Muscle of leg (tissue), 11 donors: Measurements from ENCODE around the gene COX5A. TPM values are rescaled to one million over a fixed set of nuclear protein-coding genes. Genes with fewer than 3 reads are reported as not detected.
A peak's percentile ranks its signal among the peaks of the same experiment; 100 is the strongest.

Experiments
- DNase-seq: peaks from one replicate; pipeline ENCODE4 v3.0.0; 2013
- H3K27ac ChIP-seq: one replicate; pipeline ENCODE4 v1.5.1; 2013; ENCODE audit warnings: mild to moderate bottlenecking, low read length, control low read depth
- H3K27me3 ChIP-seq: one replicate; pipeline ENCODE4 v1.6.1; 2013; ENCODE audit warnings: low read length; ENCODE audit not compliant: control insufficient read depth, insufficient read depth
- H3K36me3 ChIP-seq: one replicate; pipeline ENCODE4 v1.6.1; 2013; ENCODE audit warnings: low read length; ENCODE audit not compliant: control insufficient read depth, insufficient read depth
- H3K4me1 ChIP-seq: one replicate; pipeline ENCODE4 v1.6.1; 2013; ENCODE audit warnings: low read length; ENCODE audit not compliant: control insufficient read depth, insufficient read depth
- H3K4me3 ChIP-seq: one replicate; pipeline ENCODE4 v1.5.1; 2013; ENCODE audit warnings: low read length, control low read depth
- H3K9me3 ChIP-seq: replicated peaks from 2 replicates; pipeline ENCODE4 v1.6.1; 2013; ENCODE audit warnings: low read depth, low read length; ENCODE audit not compliant: control insufficient read depth
- WGBS: methylation state at CpG from one replicate; pipeline ENCODE4 v1.1.5; 2013; ENCODE audit warnings: missing lambda C conversion rate; ENCODE audit not compliant: insufficient coverage; 5-methylcytosine and 5-hydroxymethylcytosine counted together
- polyA plus RNA-seq, 8 donors: library from polyadenylated mRNA; unstranded; fragments of 120-200 nt; gene quantifications; one replicate each; pipeline versions ENCODE4 v1.2.1 to v1.2.3, GENCODE V29; 2013; ENCODE audit warnings: inconsistent platforms in 1 of 8, low replicate concordance in 1 of 8; ENCODE audit not compliant: insufficient read length in 8 of 8, insufficient read depth in 1 of 8
- total RNA-seq: library from RNA; stranded (reverse); fragments of 120-200 nt; gene quantifications from one replicate; pipeline ENCODE4 v1.2.4, GENCODE V29; 2013

Gene COX5A
- total and polyA plus RNA-seq, 9 donors = 64.1 to 278 (median 229) TPM

- no peak for DNase-seq
- Histone ChIP-seq H3K27ac (no peak overlapping the region), H3K36me3 (no peaks in the 10 kb centered on the region), H3K9me3 (peaks cover 2% of the 10 kb centered on the region), H3K27me3 (no peaks in the 10 kb centered on the region), H3K4me1 (no peaks in the 10 kb centered on the region), H3K4me3 (no peak overlapping the region)
- 89% methylated on average over 4 of the region's 6 CpGs for WGBS
Measured at GRCh38 chr15:74882528-74882927, 55.3 kb downstream of the COX5A start.

GRCh38 chr15:74878273-74878672, 59.6 kb downstream of the COX5A start:
- peaks cover 3% of the 10 kb centered on the region for H3K4me1 ChIP-seq
- H3K9me3 ChIP-seq = peaks cover 2% of the 10 kb centered on the region
- H3K4me3 ChIP-seq = no peak overlapping the region
- H3K36me3 ChIP-seq = no peaks in the 10 kb centered on the region
- no peak overlapping the region for H3K27ac ChIP-seq
- DNase-seq = no peak
- WGBS = no CpG with 5 or more reads among the region's 4 CpGs
- H3K27me3 ChIP-seq = no peaks in the 10 kb centered on the region

- Histone ChIP-seq H3K36me3 (peaks cover 7% of the 10 kb centered on the region), H3K4me1 (peaks cover 30% of the 10 kb centered on the region), H3K4me3 (peak overlapping the region; percentile 81), H3K27me3 (no peaks in the 10 kb centered on the region), H3K27ac (peak overlapping the region; percentile 52), H3K9me3 (no peaks in the 10 kb centered on the region)
- 19% methylated on average over 12 of the region's 16 CpGs for WGBS
- DNase-seq = no peak
Measured at GRCh38 chr15:74873756-74874424, 64.0 kb downstream of the COX5A start.

DNA sequence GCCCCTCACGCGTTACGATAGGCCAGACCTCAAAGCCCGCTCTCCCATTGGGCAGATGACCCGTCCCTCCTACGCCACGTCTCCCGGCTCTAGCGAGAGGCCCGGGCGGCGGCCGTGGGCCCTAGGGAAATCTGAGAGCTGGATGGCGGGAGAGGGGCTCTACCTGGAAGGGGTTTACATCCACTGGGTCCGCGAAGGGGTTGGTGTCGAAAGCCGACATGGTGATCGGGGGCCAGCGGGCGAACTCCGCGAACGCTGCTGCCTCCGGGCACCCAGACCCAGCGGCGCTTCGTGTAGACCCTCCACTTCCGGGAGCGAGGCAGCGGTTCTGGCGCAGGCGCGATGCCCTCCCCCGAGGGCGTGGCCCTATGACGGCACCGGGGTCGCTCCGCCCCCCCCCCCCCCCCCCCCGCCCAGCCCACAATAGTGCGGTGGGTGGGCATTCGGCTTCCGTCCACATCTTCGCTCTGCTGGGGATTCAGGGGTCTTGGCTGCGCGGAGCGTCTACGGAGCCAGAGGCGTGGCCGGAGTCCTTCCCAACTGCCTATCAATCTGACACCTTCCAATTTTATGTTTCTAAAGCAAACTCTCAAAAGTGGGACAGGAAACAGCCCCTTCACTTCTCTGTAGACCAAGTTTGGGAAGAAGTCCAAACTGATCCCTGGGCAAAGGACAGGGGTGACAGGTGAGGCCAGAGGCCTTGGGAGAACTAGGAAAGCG, 64.7 kb downstream of the COX5A start, which contains the start of gene SCAMP2:
SCAMP2 (minus strand) TSS at position 330 of the 720 bp plus-strand sequence; CDS start at position 220, 110 bp downstream.
- Histone ChIP-seq H3K4me3 (peak within 1 kb of the TSS; percentile 81), H3K36me3 (peaks cover 11% of the 10 kb centered on the region), H3K27me3 (no peaks in the 10 kb centered on the region), H3K4me1 (peaks cover 37% of the 10 kb centered on the region), H3K9me3 (no peaks in the 10 kb centered on the region), H3K27ac (peak within 1 kb of the TSS; percentile 96)
- peak; percentile 99 for DNase-seq
- under 1% methylated on average over 35 of the region's 52 CpGs for WGBS

DNA sequence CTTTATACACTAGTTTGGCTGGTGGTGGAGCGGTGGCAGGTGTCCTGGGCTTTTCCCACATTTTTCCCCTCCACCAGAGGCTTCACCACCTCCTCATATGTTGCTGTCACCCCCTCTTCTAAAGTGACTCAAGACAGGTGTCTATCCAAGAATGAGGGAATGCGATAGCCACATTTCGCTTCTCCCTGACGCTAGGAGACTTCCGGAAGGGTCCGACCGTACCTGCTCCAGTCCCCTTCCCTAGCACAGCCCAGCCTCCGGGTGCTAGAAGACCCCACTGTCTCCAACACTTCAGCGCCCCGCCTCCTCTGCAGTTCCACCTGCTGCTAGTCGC, 65.2 kb downstream of the COX5A start:
- Histone ChIP-seq H3K36me3 (peaks cover 13% of the 10 kb centered on the region), H3K4me3 (peak overlapping the region; percentile 81), H3K27ac (peak overlapping the region; percentile 96), H3K4me1 (peaks cover 40% of the 10 kb centered on the region), H3K27me3 (no peaks in the 10 kb centered on the region), H3K9me3 (no peaks in the 10 kb centered on the region)
- 0% methylated on average over 9 of the region's 11 CpGs for WGBS
- DNase-seq = no peak

DNA sequence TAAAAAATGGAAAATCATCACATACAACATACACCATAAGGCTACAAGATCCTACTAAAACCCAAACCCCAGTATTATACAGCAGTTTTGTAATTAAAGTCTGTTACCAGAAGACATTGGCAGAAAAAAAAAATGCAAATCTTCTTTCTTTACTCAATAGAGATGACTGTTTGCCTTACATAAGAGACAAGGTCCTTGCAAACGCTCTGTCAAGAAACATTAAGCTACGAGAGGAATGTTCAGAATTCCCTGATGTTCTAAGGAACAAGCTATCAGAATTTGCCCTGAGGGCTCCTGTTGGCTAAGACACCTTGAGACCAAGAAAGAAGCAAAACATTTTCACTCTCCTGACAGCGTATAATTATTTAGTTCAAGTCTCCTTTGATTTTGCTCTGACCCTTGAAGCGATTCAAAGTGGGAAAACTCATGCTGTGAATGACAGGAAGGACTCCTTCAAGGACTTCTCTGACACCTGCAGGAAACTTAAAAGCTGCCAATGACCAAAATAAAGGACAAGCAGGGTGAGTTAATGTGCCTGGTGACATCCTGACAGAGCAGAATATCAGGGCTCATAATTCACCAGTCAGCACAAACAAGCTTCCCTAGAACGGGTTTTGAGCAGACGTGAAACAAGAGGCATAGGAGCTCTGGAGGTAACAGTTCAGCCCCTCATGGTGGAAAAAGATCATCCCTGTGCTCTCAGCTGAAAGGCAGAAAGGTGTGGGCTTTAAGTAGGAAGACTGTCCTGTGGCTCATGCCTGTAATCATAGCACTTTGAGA, 67.2 kb downstream of the COX5A start:
- WGBS = 33% methylated on average over 3 of the region's 6 CpGs
- Histone ChIP-seq H3K9me3 (no peaks in the 10 kb centered on the region), H3K4me1 (peaks cover 46% of the 10 kb centered on the region), H3K36me3 (peaks cover 17% of the 10 kb centered on the region), H3K27ac (peak overlapping the region; percentile 83), H3K4me3 (no peak overlapping the region), H3K27me3 (no peaks in the 10 kb centered on the region)
- peak; percentile 47 for DNase-seq

Other genes with a start within 250 kb of the COX5A start
- 11.0 TPM for gene EDC3, start 242.0 kb downstream of the COX5A start, total RNA-seq
- gene EDC3, start 242.0 kb downstream of the COX5A start, polyA plus RNA-seq = 10 to 100 TPM; 21.2 to 32.5 (median 27.1) TPM
- gene CYP1A1, start 212.5 kb downstream of the COX5A start, total RNA-seq = 0.13 TPM
- under 1 TPM in 1 of 8 donors, not detected in 7; 0.33 TPM for gene CYP1A1, start 212.5 kb downstream of the COX5A start, polyA plus RNA-seq
- gene CYP1A2, start 189.2 kb downstream of the COX5A start, total RNA-seq = not detected
- gene CYP1A2, start 189.2 kb downstream of the COX5A start, polyA plus RNA-seq = under 1 TPM in 5 of 8 donors, not detected in 3; 0.05 to 0.19 (median 0.09) TPM
- 13.5 TPM for gene CSK, start 156.0 kb downstream of the COX5A start, total RNA-seq
- gene CSK, start 156.0 kb downstream of the COX5A start, polyA plus RNA-seq = 10 to 100 TPM; 33.2 to 47.0 (median 36.3) TPM
- 0.04 TPM for gene LMAN1L, start 125.2 kb downstream of the COX5A start, total RNA-seq
- gene LMAN1L, start 125.2 kb downstream of the COX5A start, polyA plus RNA-seq = under 1 TPM in 2 of 8 donors, not detected in 6; 0.22 to 0.27 TPM
- not detected for gene CPLX3, start 111.4 kb downstream of the COX5A start, total RNA-seq
- gene CPLX3, start 111.4 kb downstream of the COX5A start, polyA plus RNA-seq = not detected
- 29.7 TPM for gene ULK3, start 94.9 kb downstream of the COX5A start, total RNA-seq
- 10 to 100 TPM; 28.8 to 44.9 (median 35.8) TPM for gene ULK3, start 94.9 kb downstream of the COX5A start, polyA plus RNA-seq
- 17.3 TPM for gene SCAMP2, start 64.7 kb downstream of the COX5A start, total RNA-seq
- gene SCAMP2, start 64.7 kb downstream of the COX5A start, polyA plus RNA-seq = 10 to 100 TPM; 50.3 to 74.5 (median 55.3) TPM
- gene MPI, start 48.0 kb downstream of the COX5A start, total RNA-seq = 43.8 TPM
- gene MPI, start 48.0 kb downstream of the COX5A start, polyA plus RNA-seq = 10 to 100 TPM; 45.9 to 63.3 (median 54.5) TPM
- gene FAM219B, start 31.2 kb downstream of the COX5A start, total RNA-seq = 77.6 TPM
- 10 to 100 TPM; 40.7 to 51.1 (median 46.3) TPM for gene FAM219B, start 31.2 kb downstream of the COX5A start, polyA plus RNA-seq
- gene RPP25, start 18.7 kb upstream of the COX5A start, total RNA-seq = 1.7 TPM
- 1 to 10 TPM in 7 of 8 donors, under 1 TPM in 1; 0.88 to 2.0 (median 1.5) TPM for gene RPP25, start 18.7 kb upstream of the COX5A start, polyA plus RNA-seq
- gene SCAMP5, start 57.5 kb upstream of the COX5A start, total RNA-seq = 2.0 TPM
- gene SCAMP5, start 57.5 kb upstream of the COX5A start, polyA plus RNA-seq = 10 to 100 TPM in 1 of 8 donors, 1 to 10 TPM in 7; 2.4 to 12.0 (median 4.0) TPM
- gene PPCDC, start 85.5 kb upstream of the COX5A start, total RNA-seq = 8.0 TPM
- 1 to 10 TPM; 5.9 to 8.3 (median 7.3) TPM for gene PPCDC, start 85.5 kb upstream of the COX5A start, polyA plus RNA-seq